ENCODE results near the gene PSMG3. TPM values are rescaled to one million over a fixed set of nuclear protein-coding genes. Genes with fewer than 3 reads are reported as not detected.

PSMG3 gene
- total RNA-seq, 1 experiment from 2014 or later: 63.0 TPM

GRCh38 chr7:1586126-1586826 is 16.4 kb upstream of the PSMG3 start:
- TF ChIP-seq CTCF (conservative IDR thresholded peaks at IDR 0.05): no peak
- Mint-ChIP-seq H3K9me3 (peaks cover 10% of the 10 kb centered on the region in 2 experiments; a peak in 4 of 5 replicates), H3K27ac (no peak overlapping the region), H3K4me1 (peaks cover 6 to 9% of the 10 kb centered on the region in 2 experiments), H3K4me3 (no peak overlapping the region), H3K27me3 (ENCODE audit: low read depth) (peaks cover 11% of the 10 kb centered on the region), H3K36me3 (ENCODE audit: insufficient read depth in 1 of 3, low read depth in 3 of 3) (peaks cover 2 to 16% (median 3%) of the 10 kb centered on the region in 3 experiments; a peak in 6 of 7 replicates)
- Histone ChIP-seq H3K9me3 (ENCODE audit: control insufficient read depth, low read depth, low read length) (no peaks in the 10 kb centered on the region), H3K9ac (ENCODE audit: extremely low read depth, insufficient read length, low read length) (no peak overlapping the region), H3K56ac (ENCODE audit: insufficient read length, low read depth, low read length) (no peak overlapping the region), H3K79me2 (ENCODE audit: insufficient read depth, low read length) (no peaks in the 10 kb centered on the region), H3K27me3 (ENCODE audit: insufficient read depth, low read length) (no peaks in the 10 kb centered on the region), H2BK5ac (ENCODE audit: insufficient read length, low read length) (no peak overlapping the region), H2BK20ac (ENCODE audit: low read depth, low read length, poor library complexity, severe bottlenecking) (no peak overlapping the region), H4K20me1 (ENCODE audit: control insufficient read depth, insufficient read depth, insufficient read length) (no peaks in the 10 kb centered on the region), H4K91ac (ENCODE audit: insufficient read length, low read depth, low read length) (no peak overlapping the region), H3K14ac (ENCODE audit: insufficient read depth, low read length) (no peak overlapping the region), H3K79me1 (ENCODE audit: insufficient read depth, low read depth, low read length, poor library complexity, severe bottlenecking) (no peaks in the 10 kb centered on the region), H2BK120ac (ENCODE audit: low read depth, low read length, poor library complexity, severe bottlenecking) (no peak overlapping the region), H3K27ac (ENCODE audit: insufficient read length, low read depth, low read length) (no peak overlapping the region), H3T11ph (ENCODE audit: low read length) (no peak overlapping the region), H3K23ac (ENCODE audit: insufficient read length, low read depth, low read length) (no peak overlapping the region), H3K18ac (ENCODE audit: insufficient read length, low read depth, low read length) (no peak overlapping the region), H3K23me2 (ENCODE audit: insufficient read length, low read depth, low read length, poor library complexity, severe bottlenecking) (no peaks in the 10 kb centered on the region), H4K8ac (replicated peaks; ENCODE audit: insufficient read length, low read depth, low read length) (no peak overlapping the region), H4K5ac (ENCODE audit: insufficient read length, low read depth, low read length) (no peak overlapping the region), H2BK15ac (ENCODE audit: low read depth, low read length) (no peak overlapping the region), H3K4me2 (ENCODE audit: insufficient read depth, insufficient read length, low read length) (no peak overlapping the region), H3K4me1 (ENCODE audit: insufficient read depth, low read length) (no peaks in the 10 kb centered on the region), H3K4ac (ENCODE audit: low read depth, low read length) (no peak overlapping the region), H2AFZ (ENCODE audit: low read length) (no peak overlapping the region), H2AK5ac (ENCODE audit: insufficient read length, low read length) (no peak overlapping the region), H2BK12ac (ENCODE audit: insufficient read length, low read depth, low read length) (no peak overlapping the region)
- DNase-seq: no peak
- no CpG with 5 or more reads among the region's 34 CpGs for WGBS (ENCODE audit: extremely low coverage, insufficient read length, low lambda C conversion rate)

Data from H9 (cell line).